ENCODE data around the gene ZC3HAV1. TPM values are rescaled to one million over a fixed set of nuclear protein-coding genes. Genes with fewer than 3 reads are reported as not detected.

Gene ZC3HAV1
- total and polyA plus RNA-seq, 10 of the 15 experiments (the other 5 are each of a cell fraction or from before 2014, with no cell fraction given): 18.5 to 55.3 (median 44.7) TPM

GRCh38 chr7:139116999-139117398, 7.5 kb upstream of the ZC3HAV1 start:
- in situ Hi-C loops (cut with MboI) (loop anchor here (10.0 kb wide), 1 partner anchor 938 kb away; no protein-coding TSS in a partner anchor), intact Hi-C loops (cut with micrococcal nuclease; ENCODE audit: unreplicated experiment) (loop anchor here (5.0 kb wide), 1 partner anchor 240 kb away; the partner anchor contains the start of gene LUC7L2)
- Histone ChIP-seq H3K4me1 (ENCODE audit: control insufficient read depth, insufficient read depth, low read length) (peaks cover 25% of the 10 kb centered on the region), H3K79me2 (ENCODE audit: control insufficient read depth, insufficient read depth, low read length) (no peaks in the 10 kb centered on the region), H3K4me3 (no peak overlapping the region), H3K9ac (ENCODE audit: control insufficient read depth, insufficient read depth, low read length) (no peak overlapping the region), H3K4me2 (ENCODE audit: control insufficient read depth, insufficient read depth) (no peak overlapping the region), H3K36me3 (ENCODE audit: control insufficient read depth in 2 of 2, insufficient read depth in 2 of 2, low read length in 1 of 2) (no peaks in the 10 kb centered on the region), H3K27me3 (replicated peaks in 1 of 2; ENCODE audit: control insufficient read depth in 2 of 2, insufficient read depth in 2 of 2, low read length in 1 of 2) (no peaks in the 10 kb centered on the region), H3K27ac (ENCODE audit: control insufficient read depth, insufficient read depth) (no peak overlapping the region), H2AFZ (ENCODE audit: control insufficient read depth, low read depth, low read length) (no peak overlapping the region), H3K9me3 (replicated peaks; ENCODE audit: control insufficient read depth, insufficient read depth, low read length) (no peaks in the 10 kb centered on the region; the same call in 1 of the 3 replicates), H4K20me1 (ENCODE audit: control insufficient read depth, insufficient read depth) (no peaks in the 10 kb centered on the region)
- ChIA-PET SMC1A (ENCODE audit: uncharacterized antibody, unreplicated experiment) (no interaction called here), CTCF (interaction anchor here (3.2 kb wide), 1 partner anchor 16 kb away, joined by 13 read pairs; a partner anchor contains a TSS), POLR2A (interaction anchor here (0.7 to 3.6 kb wide), 2 partner anchors 22 to 25 kb away, joined by 3 to 11 read pairs; no protein-coding TSS in a partner anchor), RAD21 (ENCODE audit: unreplicated experiment) (interaction anchor here (0.6 kb wide), 1 partner anchor 8 kb away, joined by 3 read pairs; no protein-coding TSS in a partner anchor)
- DNase-seq (ENCODE audit: low read depth, low spot score) (no peak), ATAC-seq (no peak), FAIRE-seq (no peak)
- WGBS (ENCODE audit: insufficient coverage, insufficient replicate concordance, low lambda C conversion rate, missing lambda C conversion rate): 93% methylated on average over 3 of the region's 3 CpGs
- BruUV-seq (replicated peaks): no TSS peak
- TF ChIP-seq SUZ12 (IDR thresholded peaks at IDR 0.05; ENCODE audit: unreplicated experiment) (no peak), FOXK2 (IDR thresholded peaks at IDR 0.05) (no peak), TCF7 (IDR thresholded peaks at IDR 0.05; ENCODE audit: borderline replicate concordance) (no peak), TCF12 (IDR thresholded peaks at IDR 0.05; ENCODE audit: low read depth, low read length) (no peak), POLR2AphosphoS5 (IDR thresholded peaks at IDR 0.05; ENCODE audit: low read length) (no peak), RUNX3 (IDR thresholded peaks at IDR 0.05; ENCODE audit: low read length) (no peak), ZBTB4 (CRISPR knock-in tag; IDR thresholded peaks at IDR 0.05) (no peak), ZBTB40 (IDR thresholded peaks at IDR 0.05; ENCODE audit: borderline replicate concordance) (no peak), ZNF274 (IDR thresholded peaks at IDR 0.05; ENCODE audit: insufficient read depth, insufficient read length) (no peak), SP1 (IDR thresholded peaks at IDR 0.05; ENCODE audit: low read depth, low read length) (no peak), SREBF2 (IDR thresholded peaks at IDR 0.05; ENCODE audit: low read length) (no peak), TBL1XR1 (IDR thresholded peaks at IDR 0.05; ENCODE audit: low read depth, low read length) (no peak), PML (IDR thresholded peaks at IDR 0.05; ENCODE audit: low read length) (no peak), CBFB (IDR thresholded peaks at IDR 0.05; ENCODE audit: low read depth) (no peak), PKNOX1 (IDR thresholded peaks at IDR 0.05) (no peak), BHLHE40 (IDR thresholded peaks at IDR 0.05; ENCODE audit: borderline replicate concordance in 1 of 2, low read depth in 2 of 2, low read length in 1 of 2) (no peak), MEF2A (IDR thresholded peaks at IDR 0.05; ENCODE audit: insufficient read depth, low read depth, low read length) (no peak)

Data from GM12878 (cell line).